WTC11 (cell line): ENCODE results near the gene MBP. TPM values are rescaled to one million over a fixed set of nuclear protein-coding genes. Genes with fewer than 3 reads are reported as not detected.
A peak's percentile ranks its signal among the peaks of the same experiment; 100 is the strongest.

Experiments used
- ATAC-seq: fragments of 200-7000 bp; cut with Tn5 transposase; 2 replicates; pipeline ENCODE4 v1.10.0; 2021; ENCODE audit warnings: mild to moderate bottlenecking, moderate library complexity
- CTCF ChIA-PET: fragments of 300-600 bp; sonication (Branson Sonifier 250); formaldehyde crosslinking; loops from one replicate; lab custom pipeline; 2021; ENCODE audit warnings: antibody characterized with exemption; lab: Charles Lee
- POLR2A ChIA-PET: fragments of 350-600 bp; sonication (Branson Sonifier 250); formaldehyde crosslinking; loops from one replicate; lab custom pipeline; 2021; ENCODE audit warnings: antibody characterized with exemption; lab: Charles Lee
- DNase-seq: peaks from one replicate; pipeline ENCODE4 v3.0.0; 2021; ENCODE audit warnings: low spot score
- H3K27ac Mint-ChIP-seq: 2 replicates; pipeline ENCODE4 v1.8.0; 2021; ENCODE audit warnings: mixed read lengths
- H3K27me3 Mint-ChIP-seq: 2 replicates; pipeline ENCODE4 v1.8.0; 2021; ENCODE audit warnings: low read depth, mild to moderate bottlenecking, moderate library complexity, mixed read lengths
- H3K36me3 Mint-ChIP-seq: 2 replicates; pipeline ENCODE4 v1.8.0; 2021; ENCODE audit warnings: mixed read lengths
- H3K4me1 Mint-ChIP-seq: 2 replicates; pipeline ENCODE4 v1.8.0; 2022; ENCODE audit warnings: mixed read lengths
- H3K4me3 Mint-ChIP-seq: 2 replicates; pipeline ENCODE4 v1.8.0; 2021; ENCODE audit warnings: mild to moderate bottlenecking, moderate library complexity, mixed read lengths
- H3K9me3 Mint-ChIP-seq: 2 replicates; pipeline ENCODE4 v1.8.0; 2021; ENCODE audit warnings: mixed read lengths
- AR ChIP-seq: fragments of 250-450 bp; sonication (Bioruptor Pico); IDR thresholded peaks from 2 replicates; pipeline ENCODE4 v1.9.0; 2021; ENCODE audit warnings: mild to moderate bottlenecking
- ATF1 ChIP-seq: sonication (generic); formaldehyde crosslinking; IDR thresholded peaks from 2 replicates; pipeline ENCODE4 v1.8.1; 2023; ENCODE audit warnings: mild to moderate bottlenecking, moderate library complexity, missing genetic modification reagents
- CREM ChIP-seq: sonication (generic); formaldehyde crosslinking; IDR thresholded peaks from 2 replicates; pipeline ENCODE4 v1.8.1; 2022; ENCODE audit warnings: mild to moderate bottlenecking, missing genetic modification reagents, moderate library complexity
- CTCF ChIP-seq: fragments of 200-600 bp; IDR thresholded peaks from 2 replicates; pipeline ENCODE4 v1.8.0; 2022; ENCODE audit warnings: antibody characterized with exemption
- FOXJ3 ChIP-seq: sonication (generic); formaldehyde crosslinking; IDR thresholded peaks from 2 replicates; pipeline ENCODE4 v1.9.0; 2021; ENCODE audit warnings: missing genetic modification reagents, mild to moderate bottlenecking, borderline replicate concordance
- HMGXB4 ChIP-seq: sonication (generic); formaldehyde crosslinking; IDR thresholded peaks from 2 replicates; pipeline ENCODE4 v1.8.1; 2023; ENCODE audit warnings: mild to moderate bottlenecking, moderate library complexity, missing genetic modification reagents
- MYBL2 ChIP-seq: sonication (generic); formaldehyde crosslinking; IDR thresholded peaks from 2 replicates; pipeline ENCODE4 v1.8.1; 2023; ENCODE audit warnings: mild to moderate bottlenecking, moderate library complexity, missing genetic modification reagents
- NR1H2 ChIP-seq: sonication (generic); formaldehyde crosslinking; IDR thresholded peaks from 2 replicates; pipeline ENCODE4 v1.9.0; 2021; ENCODE audit warnings: mild to moderate bottlenecking, moderate library complexity, missing genetic modification reagents
- PRRX2 ChIP-seq: fragments of 250-450 bp; sonication (Bioruptor Pico); IDR thresholded peaks from 2 replicates; pipeline ENCODE4 v1.8.0; 2021; ENCODE audit warnings: mild to moderate bottlenecking
- SOX15 ChIP-seq: fragments of 250-450 bp; sonication (Bioruptor Pico); IDR thresholded peaks from 2 replicates; pipeline ENCODE4 v1.9.0; 2021; ENCODE audit warnings: mild to moderate bottlenecking
- SP1 ChIP-seq: sonication (generic); formaldehyde crosslinking; conservative IDR thresholded peaks from 2 replicates; pipeline ENCODE4 v1.8.1; 2022; ENCODE audit warnings: missing genetic modification reagents
- TCF7 ChIP-seq: sonication (generic); formaldehyde crosslinking; IDR thresholded peaks from 2 replicates; pipeline ENCODE4 v1.8.0; 2022; ENCODE audit warnings: mild to moderate bottlenecking, low read depth, missing genetic modification reagents, moderate library complexity
- TEAD1 ChIP-seq: sonication (generic); formaldehyde crosslinking; IDR thresholded peaks from 2 replicates; pipeline ENCODE4 v1.8.0; 2022; ENCODE audit warnings: mild to moderate bottlenecking, missing genetic modification reagents
- USF2 ChIP-seq: sonication (generic); formaldehyde crosslinking; IDR thresholded peaks from 2 replicates; pipeline ENCODE4 v1.8.1; 2023; ENCODE audit warnings: mild to moderate bottlenecking, missing genetic modification reagents, moderate library complexity
- ZBTB21 ChIP-seq: sonication (generic); formaldehyde crosslinking; IDR thresholded peaks from 2 replicates; pipeline ENCODE4 v1.8.1; 2023; ENCODE audit warnings: mild to moderate bottlenecking, missing genetic modification reagents, borderline replicate concordance
- ZMAT4 ChIP-seq: fragments of 250-450 bp; sonication (Bioruptor Pico); IDR thresholded peaks from 2 replicates; pipeline ENCODE4 v1.9.0; 2021; ENCODE audit warnings: mild to moderate bottlenecking
- ZNF512 ChIP-seq: sonication (generic); formaldehyde crosslinking; IDR thresholded peaks from 2 replicates; pipeline ENCODE4 v1.8.1; 2022; ENCODE audit warnings: missing genetic modification reagents, borderline replicate concordance
- ZNF532 ChIP-seq: fragments of 250-450 bp; sonication (Bioruptor Pico); IDR thresholded peaks from 2 replicates; pipeline ENCODE4 v1.9.0; 2021; ENCODE audit warnings: mild to moderate bottlenecking, borderline replicate concordance
- ZNF671 ChIP-seq: fragments of 250-450 bp; sonication (Bioruptor Pico); IDR thresholded peaks from 2 replicates; pipeline ENCODE4 v1.8.0; 2021; ENCODE audit warnings: mild to moderate bottlenecking
- ZSCAN18 ChIP-seq: fragments of 250-450 bp; sonication (Bioruptor Pico); IDR thresholded peaks from 2 replicates; pipeline ENCODE4 v2.1.2; 2022; ENCODE audit warnings: mild to moderate bottlenecking, moderate library complexity
- total RNA-seq: library from RNA; stranded (reverse); gene quantifications from 3 replicates; pipeline ENCODE4 v1.2.3, GENCODE V29; 2021

The MBP gene
- total RNA-seq, 1 experiment from 2014 or later, result 19.6 TPM

GRCh38 chr18:77092104-77093066, 40.2 kb downstream of the MBP start:
- Mint-ChIP-seq H3K4me1 (peaks cover 74% of the 10 kb centered on the region), H3K27ac (peak overlapping the region; percentile 83; the same call in 1 of the 2 replicates), H3K36me3 (no peaks in the 10 kb centered on the region; the same call in 1 of the 2 replicates), H3K9me3 (no peaks in the 10 kb centered on the region), H3K4me3 (no peak overlapping the region), H3K27me3 (no peaks in the 10 kb centered on the region)
- ATAC-seq, result no peak
- no peak for DNase-seq
- POLR2A ChIA-PET, result no interaction called here
- TF ChIP-seq PRRX2 (no peak), ZNF671 (CRISPR knock-in tag) (no peak), ZNF532 (CRISPR knock-in tag) (no peak), MYBL2 (CRISPR knock-in tag) (no peak), NR1H2 (CRISPR knock-in tag) (no peak), TEAD1 (CRISPR knock-in tag) (no peak), CREM (CRISPR knock-in tag) (no peak), ATF1 (CRISPR knock-in tag) (no peak), HMGXB4 (CRISPR knock-in tag) (no peak), FOXJ3 (CRISPR knock-in tag) (no peak), ZNF512 (no peak), CTCF (no peak), AR (CRISPR knock-in tag) (no peak), TCF7 (CRISPR knock-in tag) (no peak), SOX15 (CRISPR knock-in tag) (no peak), SP1 (no peak), ZMAT4 (CRISPR knock-in tag) (no peak), ZBTB21 (no peak), ZSCAN18 (CRISPR knock-in tag) (no peak), USF2 (CRISPR knock-in tag) (no peak)
- TF ChIP-seq, all 79 proteins: peak for 0
- CTCF ChIA-PET, result no interaction called here
